Liver (tissue), 2 donors: ENCODE measurements around the gene NUP160.

ENCODE experiments used
- TF ChIP-seq, protein P1 (sequence below): fragments of 150-350 bp; IDR thresholded peaks from 2 replicates; pipeline ENCODE4 v1.5.1; 2017; ENCODE audit warnings: improper control_type of control experiment, low read depth, low read length; ENCODE audit not compliant: missing input control
- TF ChIP-seq, protein P2 (sequence below): IDR thresholded peaks from 2 replicates; pipeline ENCODE4 v1.6.1; 2016; ENCODE audit warnings: antibody characterized with exemption
- donor health status: healthy.

DNA sequence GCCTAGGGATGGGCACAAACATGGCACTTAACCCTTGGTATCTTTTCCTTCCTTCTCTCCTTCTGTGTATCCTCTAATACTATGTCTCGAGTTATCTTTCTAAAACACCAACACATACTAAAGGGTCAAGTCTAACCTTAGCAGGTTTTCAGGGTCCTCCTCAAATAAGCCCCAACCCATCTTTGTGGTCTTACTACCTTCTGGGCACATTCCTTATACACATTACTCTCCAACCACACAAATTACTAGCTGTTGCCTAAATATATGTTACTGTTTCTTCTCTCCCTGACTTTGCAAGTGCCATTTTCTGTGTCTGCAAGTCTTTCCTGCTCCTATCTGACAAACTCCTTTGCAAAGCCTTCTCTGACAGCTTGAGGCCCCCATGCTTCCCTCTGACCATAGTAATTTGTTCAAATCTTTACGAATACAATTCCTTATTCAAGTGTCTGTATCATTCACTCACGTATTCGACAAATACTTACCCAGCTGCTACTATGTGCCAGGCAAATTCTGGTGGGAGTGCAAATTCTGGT is 15.8 kb upstream of the NUP160 start:
- TF ChIP-seq, protein P1, sequence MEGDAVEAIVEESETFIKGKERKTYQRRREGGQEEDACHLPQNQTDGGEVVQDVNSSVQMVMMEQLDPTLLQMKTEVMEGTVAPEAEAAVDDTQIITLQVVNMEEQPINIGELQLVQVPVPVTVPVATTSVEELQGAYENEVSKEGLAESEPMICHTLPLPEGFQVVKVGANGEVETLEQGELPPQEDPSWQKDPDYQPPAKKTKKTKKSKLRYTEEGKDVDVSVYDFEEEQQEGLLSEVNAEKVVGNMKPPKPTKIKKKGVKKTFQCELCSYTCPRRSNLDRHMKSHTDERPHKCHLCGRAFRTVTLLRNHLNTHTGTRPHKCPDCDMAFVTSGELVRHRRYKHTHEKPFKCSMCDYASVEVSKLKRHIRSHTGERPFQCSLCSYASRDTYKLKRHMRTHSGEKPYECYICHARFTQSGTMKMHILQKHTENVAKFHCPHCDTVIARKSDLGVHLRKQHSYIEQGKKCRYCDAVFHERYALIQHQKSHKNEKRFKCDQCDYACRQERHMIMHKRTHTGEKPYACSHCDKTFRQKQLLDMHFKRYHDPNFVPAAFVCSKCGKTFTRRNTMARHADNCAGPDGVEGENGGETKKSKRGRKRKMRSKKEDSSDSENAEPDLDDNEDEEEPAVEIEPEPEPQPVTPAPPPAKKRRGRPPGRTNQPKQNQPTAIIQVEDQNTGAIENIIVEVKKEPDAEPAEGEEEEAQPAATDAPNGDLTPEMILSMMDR, result no peak
- TF ChIP-seq, protein P2, sequence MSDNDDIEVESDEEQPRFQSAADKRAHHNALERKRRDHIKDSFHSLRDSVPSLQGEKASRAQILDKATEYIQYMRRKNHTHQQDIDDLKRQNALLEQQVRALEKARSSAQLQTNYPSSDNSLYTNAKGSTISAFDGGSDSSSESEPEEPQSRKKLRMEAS, result no peak
